ENCODE measurements around the gene SRBD1. TPM values are rescaled to one million over a fixed set of nuclear protein-coding genes. Genes with fewer than 3 reads are reported as not detected.

SRBD1 gene
- polyA plus RNA-seq, 1 experiment: 2.7 TPM

GRCh38 chr2:45450634-45451033 lies 160.4 kb downstream of the SRBD1 start:
- ChIA-PET POLR2A (no interaction called here), CTCF (no interaction called here)
- no peak for TF ChIP-seq CTCF (IDR thresholded peaks at IDR 0.05; ENCODE audit: insufficient read depth, low read depth, low read length)
- Histone ChIP-seq H3K4me3 (ENCODE audit: low read depth, low read length) (no peak overlapping the region), H3K27me3 (ENCODE audit: control insufficient read depth, insufficient read depth, low read length) (no peaks in the 10 kb centered on the region), H3K36me3 (ENCODE audit: control insufficient read depth, insufficient read depth, low read length) (no peaks in the 10 kb centered on the region)
- DNase-seq (ENCODE audit: low read depth): no peak

- CTCF ChIA-PET: no interaction called here
- no peak for DNase-seq (ENCODE audit: low read depth)
- no peak for TF ChIP-seq CTCF (IDR thresholded peaks at IDR 0.05; ENCODE audit: insufficient read depth, low read depth, low read length)
- H3K36me3 ChIP-seq (ENCODE audit: control insufficient read depth, insufficient read depth, low read length): no peaks in the 10 kb centered on the region
- no peak overlapping the region for H3K4me3 ChIP-seq (ENCODE audit: low read depth, low read length)
- H3K27me3 ChIP-seq (ENCODE audit: control insufficient read depth, insufficient read depth, low read length): no peaks in the 10 kb centered on the region
- POLR2A ChIA-PET: no interaction called here
These were observed 162.8 kb downstream of the SRBD1 start for GRCh38 chr2:45448217-45448616.

GRCh38 chr2:45446016-45446415 lies 165.1 kb downstream of the SRBD1 start:
- no peak for TF ChIP-seq CTCF (IDR thresholded peaks at IDR 0.05; ENCODE audit: insufficient read depth, low read depth, low read length)
- H3K4me3 ChIP-seq (ENCODE audit: low read depth, low read length): no peak overlapping the region
- no peaks in the 10 kb centered on the region for H3K36me3 ChIP-seq (ENCODE audit: control insufficient read depth, insufficient read depth, low read length)
- POLR2A ChIA-PET: no interaction called here
- CTCF ChIA-PET: no interaction called here
- DNase-seq (ENCODE audit: low read depth): no peak
- H3K27me3 ChIP-seq (ENCODE audit: control insufficient read depth, insufficient read depth, low read length): no peaks in the 10 kb centered on the region

- H3K36me3 ChIP-seq (ENCODE audit: control insufficient read depth, insufficient read depth, low read length): no peaks in the 10 kb centered on the region
- H3K27me3 ChIP-seq (ENCODE audit: control insufficient read depth, insufficient read depth, low read length): no peaks in the 10 kb centered on the region
- ChIA-PET CTCF (interaction anchor here (0.5 kb wide), 1 partner anchor 329 kb away, joined by 3 read pairs; no protein-coding TSS in a partner anchor), POLR2A (no interaction called here)
- no peak overlapping the region for H3K4me3 ChIP-seq (ENCODE audit: low read depth, low read length)
- no peak for TF ChIP-seq CTCF (IDR thresholded peaks at IDR 0.05; ENCODE audit: insufficient read depth, low read depth, low read length)
- no peak for DNase-seq (ENCODE audit: low read depth)
These were observed 166.0 kb downstream of the SRBD1 start for GRCh38 chr2:45445037-45445436.

- no peak for DNase-seq (ENCODE audit: low read depth)
- ChIA-PET CTCF (interaction anchor here (1.0 kb wide), 1 partner anchor 429 kb away, joined by 3 read pairs; no protein-coding TSS in a partner anchor), POLR2A (no interaction called here)
- no peaks in the 10 kb centered on the region for H3K27me3 ChIP-seq (ENCODE audit: control insufficient read depth, insufficient read depth, low read length)
- no peak for TF ChIP-seq CTCF (IDR thresholded peaks at IDR 0.05; ENCODE audit: insufficient read depth, low read depth, low read length)
- H3K36me3 ChIP-seq (ENCODE audit: control insufficient read depth, insufficient read depth, low read length): no peaks in the 10 kb centered on the region
- H3K4me3 ChIP-seq (ENCODE audit: low read depth, low read length): no peak overlapping the region
These were observed 168.1 kb downstream of the SRBD1 start for GRCh38 chr2:45443012-45443411.

All from BJ (cell line).